ENCODE measurements around the gene ZNF787.
"Not testable (repeated sequence)": the region's sequence is repeated elsewhere in the genome, so short reads cannot be mapped to it uniquely, and the experiment has no call there.

ZNF787 gene

DNA sequence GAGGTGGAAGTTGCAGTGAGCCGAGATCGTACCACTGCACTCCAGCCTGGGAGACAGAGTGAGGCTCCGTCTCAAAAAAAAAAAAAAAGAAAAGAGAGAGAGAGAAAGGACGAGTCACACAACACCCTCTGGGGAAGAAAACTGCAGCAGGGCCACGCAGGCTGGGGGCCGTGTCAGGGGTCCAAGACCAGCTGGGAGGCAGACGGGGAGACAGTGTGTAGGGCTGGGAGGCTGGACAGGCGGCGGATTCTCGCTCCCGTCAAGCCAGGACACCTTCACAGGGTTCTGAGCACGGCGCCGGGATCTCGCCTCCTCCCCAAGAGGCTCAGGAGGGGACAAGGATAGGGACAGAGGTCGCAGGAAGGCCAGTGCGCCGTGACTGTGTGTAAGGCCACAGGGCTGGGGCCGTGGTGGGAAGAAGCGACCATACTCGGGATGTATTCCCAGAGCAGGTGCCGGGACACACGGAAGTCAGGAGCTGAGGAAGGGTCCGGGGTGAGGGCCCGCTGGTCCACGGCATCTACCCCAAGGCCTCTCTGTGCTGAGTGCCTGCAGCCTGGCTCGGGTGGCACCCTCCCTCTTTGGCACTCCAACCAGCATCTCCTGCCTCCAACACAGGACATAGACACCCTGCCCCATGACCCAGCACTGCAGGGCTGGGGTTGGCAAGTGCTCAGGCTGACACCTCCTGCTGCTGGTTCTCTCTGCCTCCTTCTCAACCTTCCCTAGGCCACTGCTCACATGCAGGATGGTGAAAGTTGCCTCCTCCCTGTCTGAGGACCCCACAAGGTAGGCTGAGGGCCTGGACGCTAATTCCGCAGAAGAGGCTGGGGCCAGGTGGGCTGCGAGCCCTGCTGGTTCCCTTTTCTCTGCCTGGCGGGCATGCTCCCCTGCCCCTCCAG is 21.2 kb downstream of the ZNF787 start:
- ATAC-seq (replicated peaks) (no peak), DNase-seq (no peak)
- Mint-ChIP-seq H3K36me3 (peaks cover 35 to 46% of the 10 kb centered on the region in 2 donors), H3K9me3 (no peaks in the 10 kb centered on the region), H3K27me3 (no peaks in the 10 kb centered on the region), H3K4me1 (peaks cover 16 to 21% of the 10 kb centered on the region in 2 donors), H3K27ac (no peak overlapping the region), H3K4me3 (no peak overlapping the region)

- H3K4me3 Mint-ChIP-seq, result no peak overlapping the region
- no peaks in the 10 kb centered on the region for H3K9me3 Mint-ChIP-seq
- no peaks in the 10 kb centered on the region for H3K27me3 Mint-ChIP-seq
- DNase-seq (no peak), ATAC-seq (replicated peaks) (no peak)
- peaks cover 35 to 50% of the 10 kb centered on the region in 2 donors for H3K36me3 Mint-ChIP-seq
- H3K4me1 Mint-ChIP-seq, result peaks cover 11 to 15% of the 10 kb centered on the region in 2 donors
- peak overlapping the region; percentile 28 for H3K27ac Mint-ChIP-seq
Measured at GRCh38 chr19:56098731-56099568, 22.1 kb downstream of the ZNF787 start.

GRCh38 chr19:56098237-56098636 is 22.9 kb downstream of the ZNF787 start:
- Mint-ChIP-seq H3K36me3 (peaks cover 43 to 57% of the 10 kb centered on the region in 2 donors), H3K4me1 (peaks cover 12 to 13% of the 10 kb centered on the region in 2 donors)
- not testable (repeated sequence) for H3K9me3 Mint-ChIP-seq; H3K27ac Mint-ChIP-seq; H3K4me3 Mint-ChIP-seq; H3K27me3 Mint-ChIP-seq; ATAC-seq (replicated peaks); DNase-seq

DNA sequence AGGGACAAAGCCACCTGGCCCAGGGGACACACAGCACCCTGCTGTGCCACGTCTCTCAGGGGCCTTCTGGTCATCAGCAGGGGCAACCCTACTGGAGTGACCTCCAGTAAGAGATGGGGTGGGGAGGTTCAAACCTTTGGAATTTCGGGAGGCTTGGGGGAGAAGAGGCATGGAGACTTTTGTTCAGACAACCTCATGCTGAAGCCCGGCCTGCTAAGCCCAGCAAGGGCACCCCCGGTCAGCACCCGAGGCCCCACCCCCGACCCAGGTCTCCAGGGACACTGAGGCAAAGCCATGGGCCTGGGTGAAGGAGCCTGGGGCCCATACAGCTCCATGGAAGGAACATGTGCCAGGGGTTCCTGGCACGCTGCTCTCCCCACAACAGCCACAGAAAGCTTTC is 23.3 kb downstream of the ZNF787 start:
- Mint-ChIP-seq H3K9me3 (no peaks in the 10 kb centered on the region), H3K36me3 (peaks cover 47 to 62% of the 10 kb centered on the region in 2 donors), H3K4me1 (peaks cover 15 to 16% of the 10 kb centered on the region in 2 donors), H3K27me3 (no peaks in the 10 kb centered on the region), H3K4me3 (no peak overlapping the region), H3K27ac (no peak overlapping the region)
- DNase-seq (no peak), ATAC-seq (replicated peaks) (no peak)

GRCh38 chr19:56097306-56097705 is 23.8 kb downstream of the ZNF787 start:
- H3K9me3 Mint-ChIP-seq, result no peaks in the 10 kb centered on the region
- H3K27ac Mint-ChIP-seq, result no peak overlapping the region
- DNase-seq (no peak), ATAC-seq (replicated peaks) (no peak)
- H3K27me3 Mint-ChIP-seq, result no peaks in the 10 kb centered on the region
- no peak overlapping the region for H3K4me3 Mint-ChIP-seq
- H3K4me1 Mint-ChIP-seq, result peaks cover 15 to 16% of the 10 kb centered on the region in 2 donors
- H3K36me3 Mint-ChIP-seq, result peaks cover 52 to 66% of the 10 kb centered on the region in 2 donors

GRCh38 chr19:56096665-56097064 is 24.4 kb downstream of the ZNF787 start:
- peaks cover 54 to 63% of the 10 kb centered on the region in 2 donors for H3K36me3 Mint-ChIP-seq
- no peak overlapping the region for H3K4me3 Mint-ChIP-seq

DNA sequence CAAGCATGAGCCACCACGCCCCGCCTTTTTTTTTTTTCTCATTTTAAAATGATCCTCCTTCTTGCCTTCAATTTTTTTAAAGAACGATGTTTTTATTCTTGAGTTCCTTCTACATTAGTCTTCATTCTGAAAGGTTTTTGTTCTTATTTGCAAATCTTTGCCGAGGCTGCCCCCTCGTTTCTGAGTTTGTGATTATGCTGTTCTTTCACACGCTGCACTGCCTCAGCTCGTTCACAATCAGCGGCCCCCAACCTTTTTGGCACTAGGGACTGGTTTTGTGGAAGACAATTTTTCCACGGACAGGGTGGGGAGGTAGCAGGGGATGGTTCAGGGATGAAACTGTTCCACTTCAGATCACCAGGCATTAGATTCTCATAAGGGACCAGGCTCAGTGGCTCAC is 26.6 kb downstream of the ZNF787 start:
- no peak for ATAC-seq (replicated peaks)
- Mint-ChIP-seq H3K4me3 (no peak overlapping the region), H3K36me3 (peaks cover 47 to 57% of the 10 kb centered on the region in 2 donors), H3K27ac (peak overlapping the region; percentile 9), H3K4me1 (peaks cover 11 to 27% of the 10 kb centered on the region in 2 donors), H3K9me3 (no peaks in the 10 kb centered on the region), H3K27me3 (no peaks in the 10 kb centered on the region)
- DNase-seq, result no peak

More at GRCh38 chr19:56096665-56097064, 24.4 kb downstream of the ZNF787 start:
- no peak overlapping the region for H3K27ac Mint-ChIP-seq
- no peaks in the 10 kb centered on the region for H3K9me3 Mint-ChIP-seq
- no peaks in the 10 kb centered on the region for H3K27me3 Mint-ChIP-seq
- peaks cover 15 to 18% of the 10 kb centered on the region in 2 donors for H3K4me1 Mint-ChIP-seq
- DNase-seq (no peak), ATAC-seq (replicated peaks) (no peak)

DNA sequence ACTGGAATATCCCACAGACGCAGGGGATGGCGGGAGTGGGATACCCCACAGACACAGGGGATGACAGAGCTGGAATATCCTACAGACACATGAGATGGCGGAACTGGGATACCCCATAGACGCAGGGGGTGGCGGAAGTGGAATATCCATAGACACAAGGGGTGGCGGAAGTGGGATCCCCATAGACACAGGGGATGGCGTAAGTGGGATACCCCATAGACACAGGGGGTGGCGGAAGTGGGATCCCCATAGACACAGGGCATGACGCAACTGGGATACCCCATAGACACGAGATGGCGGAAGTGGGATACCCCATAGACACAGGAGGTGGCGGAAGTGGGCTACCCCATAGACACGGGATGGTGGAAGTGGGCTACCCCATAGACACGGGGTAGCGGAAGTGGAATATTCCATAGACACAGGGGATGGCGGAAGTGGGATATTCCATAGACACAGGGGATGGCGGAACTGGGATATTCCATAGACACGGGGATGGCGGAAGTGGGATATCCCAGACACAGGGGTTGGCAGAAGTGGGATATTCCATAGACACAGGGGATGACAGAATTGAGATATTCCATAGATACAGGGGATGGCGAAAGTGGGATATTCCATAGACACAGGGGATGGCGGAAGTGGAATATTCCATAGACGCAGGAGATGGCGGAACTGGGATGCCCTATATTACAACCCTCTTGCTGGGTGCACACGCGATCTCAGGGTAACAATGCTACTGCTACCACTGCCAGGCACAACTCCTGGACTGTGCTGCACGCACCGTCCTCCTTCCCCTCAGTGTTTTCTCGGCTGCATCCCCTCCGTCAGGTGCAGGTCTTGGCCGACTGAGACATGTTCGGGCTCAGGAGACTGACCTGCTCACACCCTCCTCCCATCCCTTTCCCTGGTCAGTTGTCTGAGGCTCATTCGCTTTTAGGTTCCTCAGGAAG is 28.1 kb downstream of the ZNF787 start:
- Mint-ChIP-seq H3K27me3 (no peaks in the 10 kb centered on the region), H3K4me1 (peaks cover 11 to 27% of the 10 kb centered on the region in 2 donors), H3K27ac (peak overlapping the region; percentile 9), H3K4me3 (no peak overlapping the region), H3K9me3 (no peaks in the 10 kb centered on the region), H3K36me3 (peaks cover 42 to 58% of the 10 kb centered on the region in 2 donors)
- DNase-seq (no peak), ATAC-seq (replicated peaks) (no peak)

DNA sequence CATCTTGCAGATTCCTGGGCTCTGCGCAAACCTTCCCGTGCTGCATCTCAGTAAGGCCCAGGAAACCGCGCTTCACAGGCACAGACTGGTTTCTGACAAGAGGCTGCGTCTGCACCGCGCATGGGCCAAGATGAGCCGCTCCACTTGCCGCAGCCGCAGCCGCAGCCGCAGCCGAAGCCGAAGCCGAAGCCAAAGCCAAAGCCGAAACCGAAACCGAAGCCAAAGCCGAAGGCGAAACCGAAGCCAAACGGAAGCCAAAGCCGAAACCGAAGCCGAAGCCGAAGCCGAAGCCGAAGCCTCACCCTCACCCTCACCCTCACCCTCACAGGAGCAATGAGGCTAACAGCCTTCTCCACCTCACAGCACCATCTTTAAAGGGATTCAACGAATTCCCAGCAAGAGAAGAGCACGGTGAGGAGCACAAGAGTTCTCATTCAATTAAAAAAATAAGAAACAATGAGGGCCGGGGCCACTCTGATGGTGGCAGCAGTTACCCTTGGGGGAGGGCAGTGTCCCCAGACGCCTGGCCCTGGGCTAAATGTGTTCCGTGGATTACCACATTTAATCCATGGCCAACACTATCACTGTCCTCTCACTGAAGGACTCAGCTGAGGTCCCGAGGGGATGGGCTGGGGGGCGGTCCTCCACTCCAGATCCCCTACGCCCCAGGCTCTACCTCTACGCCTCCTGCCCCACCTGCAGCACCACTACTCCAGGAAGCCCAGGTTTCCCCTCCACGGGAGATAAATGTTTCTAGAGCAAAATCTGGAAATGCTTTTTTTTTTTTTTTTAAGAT is 29.1 kb downstream of the ZNF787 start:
- Mint-ChIP-seq H3K36me3 (peaks cover 44 to 62% of the 10 kb centered on the region in 2 donors), H3K4me3 (no peak overlapping the region), H3K9me3 (no peaks in the 10 kb centered on the region), H3K27me3 (no peaks in the 10 kb centered on the region), H3K27ac (peak overlapping the region; percentile 47), H3K4me1 (peaks cover 11 to 27% of the 10 kb centered on the region in 2 donors)
- ATAC-seq (replicated peaks) (no peak), DNase-seq (no peak)

GRCh38 chr19:56091066-56091490 is 30.0 kb downstream of the ZNF787 start:
- Mint-ChIP-seq H3K36me3 (peaks cover 48 to 66% of the 10 kb centered on the region in 2 donors), H3K27ac (no peak overlapping the region)

GRCh38 chr19:56089344-56089743 is 31.8 kb downstream of the ZNF787 start:
- Mint-ChIP-seq H3K4me3 (no peak overlapping the region), H3K9me3 (no peaks in the 10 kb centered on the region), H3K4me1 (peaks cover 20 to 39% of the 10 kb centered on the region in 2 donors), H3K27ac (no peak overlapping the region), H3K27me3 (no peaks in the 10 kb centered on the region), H3K36me3 (peaks cover 44 to 64% of the 10 kb centered on the region in 2 donors)
- no peak for DNase-seq
- no peak for ATAC-seq (replicated peaks)

More at GRCh38 chr19:56091066-56091490, 30.0 kb downstream of the ZNF787 start:
- Mint-ChIP-seq H3K4me1 (peaks cover 14 to 33% of the 10 kb centered on the region in 2 donors), H3K27me3 (no peaks in the 10 kb centered on the region), H3K4me3 (no peak overlapping the region), H3K9me3 (no peaks in the 10 kb centered on the region)
- DNase-seq (no peak), ATAC-seq (replicated peaks) (no peak)

- Mint-ChIP-seq H3K4me1 (peaks cover 20 to 39% of the 10 kb centered on the region in 2 donors), H3K27me3 (no peaks in the 10 kb centered on the region), H3K36me3 (peaks cover 40 to 57% of the 10 kb centered on the region in 2 donors), H3K9me3 (no peaks in the 10 kb centered on the region), H3K4me3 (no peak overlapping the region), H3K27ac (no peak overlapping the region)
- DNase-seq (no peak), ATAC-seq (replicated peaks) (no peak)
Measured at GRCh38 chr19:56088497-56089215, 32.4 kb downstream of the ZNF787 start.
